Measurements from ENCODE around the gene SEMA4A.
"Not testable (repeated sequence)": the region's sequence is repeated elsewhere in the genome, so short reads cannot be mapped to it uniquely, and the experiment has no call there.

The SEMA4A gene

GRCh38 chr1:156153362-156153761 lies at the start of gene SEMA4A:
TSS of gene SEMA4A (plus strand) at chr1:156153585. CDS start at chr1:156154579, 994 bp downstream.
- DNase-seq (ENCODE audit: low read depth in 2 of 2): no peak

GRCh38 chr1:156104065-156104810 lies 49.1 kb upstream of the SEMA4A start:
- no peak for DNase-seq (ENCODE audit: low read depth in 2 of 2)

- DNase-seq (ENCODE audit: low read depth in 2 of 2): no peak
Observed at GRCh38 chr1:156104861-156105832, 48.2 kb upstream of the SEMA4A start.

GRCh38 chr1:156106624-156107488 lies 46.5 kb upstream of the SEMA4A start:
- no peak for DNase-seq (ENCODE audit: low read depth in 2 of 2)

GRCh38 chr1:156108057-156108456 lies 45.3 kb upstream of the SEMA4A start:
- no peak for DNase-seq (ENCODE audit: low read depth in 2 of 2)

GRCh38 chr1:156108664-156109241 lies 44.6 kb upstream of the SEMA4A start:
- DNase-seq (ENCODE audit: low read depth in 2 of 2): no peak

- no peak for DNase-seq (ENCODE audit: low read depth in 2 of 2)
Observed at GRCh38 chr1:156110252-156110651, 43.1 kb upstream of the SEMA4A start.

- DNase-seq (ENCODE audit: low read depth in 2 of 2): no peak
Observed at GRCh38 chr1:156111355-156111962, 41.9 kb upstream of the SEMA4A start.

- no peak for DNase-seq (ENCODE audit: low read depth in 2 of 2)
Observed at GRCh38 chr1:156112276-156113137, 40.9 kb upstream of the SEMA4A start.

- no peak for DNase-seq (ENCODE audit: low read depth in 2 of 2)
Observed at GRCh38 chr1:156113282-156113950, 40.0 kb upstream of the SEMA4A start.

- DNase-seq (ENCODE audit: low read depth in 2 of 2): peak; percentile 55 to 60
Observed at GRCh38 chr1:156114101-156114918, 39.1 kb upstream of the SEMA4A start, which contains the start of gene LMNA. TSS of gene LMNA (plus strand) at chr1:156114711. CDS start at chr1:156114919, 208 bp downstream.

GRCh38 chr1:156114919-156115513 lies 38.4 kb upstream of the SEMA4A start:
- no peak for DNase-seq (ENCODE audit: low read depth in 2 of 2)

GRCh38 chr1:156115514-156116374 lies 37.6 kb upstream of the SEMA4A start:
- no peak for DNase-seq (ENCODE audit: low read depth in 2 of 2)

- DNase-seq (ENCODE audit: low read depth in 2 of 2): not testable (repeated sequence)
Observed at GRCh38 chr1:156116731-156117130, 36.7 kb upstream of the SEMA4A start.

- no peak for DNase-seq (ENCODE audit: low read depth in 2 of 2)
Observed at GRCh38 chr1:156117414-156118176, 35.8 kb upstream of the SEMA4A start.

GRCh38 chr1:156118177-156118868 lies 35.1 kb upstream of the SEMA4A start:
- no peak for DNase-seq (ENCODE audit: low read depth in 2 of 2)
